GM12892 (cell line): ENCODE data around the gene TNPO3.

Source experiments
- POLR2A ChIP-seq: IDR thresholded peaks from 2 replicates; pipeline ENCODE4 v1.6.1; 2011; ENCODE audit warnings: low read depth, low read length, control low read depth
- POLR2AphosphoS5 ChIP-seq: IDR thresholded peaks from 2 replicates; pipeline ENCODE4 v1.6.1; 2011; ENCODE audit warnings: low read depth, low read length, control low read depth
- TAF1 ChIP-seq: IDR thresholded peaks from 2 replicates; pipeline ENCODE4 v1.6.1; 2011; ENCODE audit warnings: low read depth, mild to moderate bottlenecking, control low read depth, low read length, borderline replicate concordance

- no peak for TF ChIP-seq POLR2AphosphoS5
- no peak for TF ChIP-seq POLR2A
- no peak for TF ChIP-seq TAF1
These were observed 41.7 kb downstream of the TNPO3 start for GRCh38 chr7:129013048-129013724.
